ENCODE results near the gene PARD3. TPM values are rescaled to one million over a fixed set of nuclear protein-coding genes. Genes with fewer than 3 reads are reported as not detected.

The PARD3 gene
- total RNA-seq, 1 experiment from 2014 or later: 51.8 TPM

DNA sequence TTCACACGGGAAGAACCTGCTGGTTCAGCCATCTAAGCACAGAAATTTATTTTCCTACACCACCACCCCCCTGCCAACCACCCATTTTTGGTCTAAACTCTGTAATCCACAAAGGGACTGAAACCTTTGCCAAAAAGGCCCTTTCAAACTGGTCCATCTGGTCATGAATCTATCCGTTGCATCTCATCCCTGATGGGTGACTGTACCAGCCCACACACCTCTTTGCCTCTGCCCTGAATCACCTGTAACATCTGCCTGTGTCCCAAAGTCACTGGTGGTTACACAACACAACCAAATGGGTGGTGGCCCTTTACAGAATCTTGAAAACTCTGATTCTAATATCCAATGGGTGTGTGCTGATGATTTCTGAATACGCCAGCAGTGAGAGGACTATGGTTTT lies 503.4 kb downstream of the PARD3 start:
- H3K4me1 Mint-ChIP-seq: peaks cover 15% of the 10 kb centered on the region
- H3K27me3 Mint-ChIP-seq (ENCODE audit: low read depth): no peaks in the 10 kb centered on the region
- no peak overlapping the region for H3K4me3 Mint-ChIP-seq
- DNase-seq (ENCODE audit: low spot score) (no peak), ATAC-seq (no peak)
- H3K9me3 Mint-ChIP-seq: no peaks in the 10 kb centered on the region
- peaks cover 6% of the 10 kb centered on the region; the same call in 1 of the 2 replicates for H3K36me3 Mint-ChIP-seq
- TF ChIP-seq, protein P1, sequence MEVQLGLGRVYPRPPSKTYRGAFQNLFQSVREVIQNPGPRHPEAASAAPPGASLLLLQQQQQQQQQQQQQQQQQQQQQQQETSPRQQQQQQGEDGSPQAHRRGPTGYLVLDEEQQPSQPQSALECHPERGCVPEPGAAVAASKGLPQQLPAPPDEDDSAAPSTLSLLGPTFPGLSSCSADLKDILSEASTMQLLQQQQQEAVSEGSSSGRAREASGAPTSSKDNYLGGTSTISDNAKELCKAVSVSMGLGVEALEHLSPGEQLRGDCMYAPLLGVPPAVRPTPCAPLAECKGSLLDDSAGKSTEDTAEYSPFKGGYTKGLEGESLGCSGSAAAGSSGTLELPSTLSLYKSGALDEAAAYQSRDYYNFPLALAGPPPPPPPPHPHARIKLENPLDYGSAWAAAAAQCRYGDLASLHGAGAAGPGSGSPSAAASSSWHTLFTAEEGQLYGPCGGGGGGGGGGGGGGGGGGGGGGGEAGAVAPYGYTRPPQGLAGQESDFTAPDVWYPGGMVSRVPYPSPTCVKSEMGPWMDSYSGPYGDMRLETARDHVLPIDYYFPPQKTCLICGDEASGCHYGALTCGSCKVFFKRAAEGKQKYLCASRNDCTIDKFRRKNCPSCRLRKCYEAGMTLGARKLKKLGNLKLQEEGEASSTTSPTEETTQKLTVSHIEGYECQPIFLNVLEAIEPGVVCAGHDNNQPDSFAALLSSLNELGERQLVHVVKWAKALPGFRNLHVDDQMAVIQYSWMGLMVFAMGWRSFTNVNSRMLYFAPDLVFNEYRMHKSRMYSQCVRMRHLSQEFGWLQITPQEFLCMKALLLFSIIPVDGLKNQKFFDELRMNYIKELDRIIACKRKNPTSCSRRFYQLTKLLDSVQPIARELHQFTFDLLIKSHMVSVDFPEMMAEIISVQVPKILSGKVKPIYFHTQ (CRISPR knock-in tag; IDR thresholded peaks at IDR 0.05): no peak
- TF ChIP-seq, protein P2, sequence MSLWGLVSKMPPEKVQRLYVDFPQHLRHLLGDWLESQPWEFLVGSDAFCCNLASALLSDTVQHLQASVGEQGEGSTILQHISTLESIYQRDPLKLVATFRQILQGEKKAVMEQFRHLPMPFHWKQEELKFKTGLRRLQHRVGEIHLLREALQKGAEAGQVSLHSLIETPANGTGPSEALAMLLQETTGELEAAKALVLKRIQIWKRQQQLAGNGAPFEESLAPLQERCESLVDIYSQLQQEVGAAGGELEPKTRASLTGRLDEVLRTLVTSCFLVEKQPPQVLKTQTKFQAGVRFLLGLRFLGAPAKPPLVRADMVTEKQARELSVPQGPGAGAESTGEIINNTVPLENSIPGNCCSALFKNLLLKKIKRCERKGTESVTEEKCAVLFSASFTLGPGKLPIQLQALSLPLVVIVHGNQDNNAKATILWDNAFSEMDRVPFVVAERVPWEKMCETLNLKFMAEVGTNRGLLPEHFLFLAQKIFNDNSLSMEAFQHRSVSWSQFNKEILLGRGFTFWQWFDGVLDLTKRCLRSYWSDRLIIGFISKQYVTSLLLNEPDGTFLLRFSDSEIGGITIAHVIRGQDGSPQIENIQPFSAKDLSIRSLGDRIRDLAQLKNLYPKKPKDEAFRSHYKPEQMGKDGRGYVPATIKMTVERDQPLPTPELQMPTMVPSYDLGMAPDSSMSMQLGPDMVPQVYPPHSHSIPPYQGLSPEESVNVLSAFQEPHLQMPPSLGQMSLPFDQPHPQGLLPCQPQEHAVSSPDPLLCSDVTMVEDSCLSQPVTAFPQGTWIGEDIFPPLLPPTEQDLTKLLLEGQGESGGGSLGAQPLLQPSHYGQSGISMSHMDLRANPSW (CRISPR knock-in tag; conservative IDR thresholded peaks at IDR 0.05; ENCODE audit: low read depth): no peak
- TF ChIP-seq, protein P3, sequence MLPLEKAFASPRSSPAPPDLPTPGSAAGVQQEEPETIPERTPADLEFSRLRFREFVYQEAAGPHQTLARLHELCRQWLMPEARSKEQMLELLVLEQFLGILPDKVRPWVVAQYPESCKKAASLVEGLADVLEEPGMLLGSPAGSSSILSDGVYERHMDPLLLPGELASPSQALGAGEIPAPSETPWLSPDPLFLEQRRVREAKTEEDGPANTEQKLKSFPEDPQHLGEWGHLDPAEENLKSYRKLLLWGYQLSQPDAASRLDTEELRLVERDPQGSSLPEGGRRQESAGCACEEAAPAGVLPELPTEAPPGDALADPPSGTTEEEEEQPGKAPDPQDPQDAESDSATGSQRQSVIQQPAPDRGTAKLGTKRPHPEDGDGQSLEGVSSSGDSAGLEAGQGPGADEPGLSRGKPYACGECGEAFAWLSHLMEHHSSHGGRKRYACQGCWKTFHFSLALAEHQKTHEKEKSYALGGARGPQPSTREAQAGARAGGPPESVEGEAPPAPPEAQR (CRISPR knock-in tag; IDR thresholded peaks at IDR 0.05): no peak
- TF ChIP-seq, protein P4, sequence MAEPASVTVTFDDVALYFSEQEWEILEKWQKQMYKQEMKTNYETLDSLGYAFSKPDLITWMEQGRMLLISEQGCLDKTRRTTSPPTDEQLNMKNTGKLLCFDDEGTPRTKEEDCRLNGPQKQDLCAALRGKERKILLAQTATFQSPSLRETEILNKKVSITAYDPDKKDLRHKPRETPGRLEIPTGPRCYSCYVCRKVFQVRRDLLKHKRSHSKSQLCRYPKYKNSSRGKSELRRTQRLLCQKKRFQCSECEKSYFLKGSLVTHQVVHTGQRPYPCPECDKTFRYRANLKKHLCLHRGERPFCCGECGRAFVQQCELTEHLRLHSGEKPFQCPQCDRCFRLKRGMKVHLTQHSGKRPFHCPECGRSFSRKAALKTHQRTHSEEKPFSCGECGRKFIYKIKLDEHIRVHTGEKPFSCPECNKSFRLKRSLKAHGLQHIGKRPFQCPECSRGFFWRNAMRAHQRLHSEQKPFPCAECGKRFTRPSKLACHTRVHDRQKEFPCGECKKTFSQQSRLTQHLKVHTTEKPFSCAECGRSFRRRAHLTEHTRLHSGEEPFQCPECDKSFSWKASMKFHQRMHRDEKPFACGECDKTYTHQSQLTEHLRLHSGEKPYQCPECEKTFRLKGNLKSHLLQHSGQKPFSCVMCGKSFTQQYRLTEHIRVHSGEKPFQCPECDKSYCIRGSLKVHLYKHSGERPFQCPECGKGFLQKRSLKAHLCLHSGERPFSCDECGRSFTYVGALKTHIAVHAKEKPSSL (CRISPR knock-in tag; conservative IDR thresholded peaks at IDR 0.05): no peak
- TF ChIP-seq, protein P5, sequence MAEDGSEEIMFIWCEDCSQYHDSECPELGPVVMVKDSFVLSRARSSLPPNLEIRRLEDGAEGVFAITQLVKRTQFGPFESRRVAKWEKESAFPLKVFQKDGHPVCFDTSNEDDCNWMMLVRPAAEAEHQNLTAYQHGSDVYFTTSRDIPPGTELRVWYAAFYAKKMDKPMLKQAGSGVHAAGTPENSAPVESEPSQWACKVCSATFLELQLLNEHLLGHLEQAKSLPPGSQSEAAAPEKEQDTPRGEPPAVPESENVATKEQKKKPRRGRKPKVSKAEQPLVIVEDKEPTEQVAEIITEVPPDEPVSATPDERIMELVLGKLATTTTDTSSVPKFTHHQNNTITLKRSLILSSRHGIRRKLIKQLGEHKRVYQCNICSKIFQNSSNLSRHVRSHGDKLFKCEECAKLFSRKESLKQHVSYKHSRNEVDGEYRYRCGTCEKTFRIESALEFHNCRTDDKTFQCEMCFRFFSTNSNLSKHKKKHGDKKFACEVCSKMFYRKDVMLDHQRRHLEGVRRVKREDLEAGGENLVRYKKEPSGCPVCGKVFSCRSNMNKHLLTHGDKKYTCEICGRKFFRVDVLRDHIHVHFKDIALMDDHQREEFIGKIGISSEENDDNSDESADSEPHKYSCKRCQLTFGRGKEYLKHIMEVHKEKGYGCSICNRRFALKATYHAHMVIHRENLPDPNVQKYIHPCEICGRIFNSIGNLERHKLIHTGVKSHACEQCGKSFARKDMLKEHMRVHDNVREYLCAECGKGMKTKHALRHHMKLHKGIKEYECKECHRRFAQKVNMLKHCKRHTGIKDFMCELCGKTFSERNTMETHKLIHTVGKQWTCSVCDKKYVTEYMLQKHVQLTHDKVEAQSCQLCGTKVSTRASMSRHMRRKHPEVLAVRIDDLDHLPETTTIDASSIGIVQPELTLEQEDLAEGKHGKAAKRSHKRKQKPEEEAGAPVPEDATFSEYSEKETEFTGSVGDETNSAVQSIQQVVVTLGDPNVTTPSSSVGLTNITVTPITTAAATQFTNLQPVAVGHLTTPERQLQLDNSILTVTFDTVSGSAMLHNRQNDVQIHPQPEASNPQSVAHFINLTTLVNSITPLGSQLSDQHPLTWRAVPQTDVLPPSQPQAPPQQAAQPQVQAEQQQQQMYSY (CRISPR knock-in tag; IDR thresholded peaks at IDR 0.05): no peak
- TF ChIP-seq NFE2L1 (CRISPR knock-in tag; IDR thresholded peaks at IDR 0.05): no peak
- no peak for TF ChIP-seq ZNF423 (CRISPR knock-in tag; IDR thresholded peaks at IDR 0.05)
- TF ChIP-seq, protein P6, sequence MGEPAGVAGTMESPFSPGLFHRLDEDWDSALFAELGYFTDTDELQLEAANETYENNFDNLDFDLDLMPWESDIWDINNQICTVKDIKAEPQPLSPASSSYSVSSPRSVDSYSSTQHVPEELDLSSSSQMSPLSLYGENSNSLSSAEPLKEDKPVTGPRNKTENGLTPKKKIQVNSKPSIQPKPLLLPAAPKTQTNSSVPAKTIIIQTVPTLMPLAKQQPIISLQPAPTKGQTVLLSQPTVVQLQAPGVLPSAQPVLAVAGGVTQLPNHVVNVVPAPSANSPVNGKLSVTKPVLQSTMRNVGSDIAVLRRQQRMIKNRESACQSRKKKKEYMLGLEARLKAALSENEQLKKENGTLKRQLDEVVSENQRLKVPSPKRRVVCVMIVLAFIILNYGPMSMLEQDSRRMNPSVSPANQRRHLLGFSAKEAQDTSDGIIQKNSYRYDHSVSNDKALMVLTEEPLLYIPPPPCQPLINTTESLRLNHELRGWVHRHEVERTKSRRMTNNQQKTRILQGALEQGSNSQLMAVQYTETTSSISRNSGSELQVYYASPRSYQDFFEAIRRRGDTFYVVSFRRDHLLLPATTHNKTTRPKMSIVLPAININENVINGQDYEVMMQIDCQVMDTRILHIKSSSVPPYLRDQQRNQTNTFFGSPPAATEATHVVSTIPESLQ (CRISPR knock-in tag; IDR thresholded peaks at IDR 0.05): no peak
- TF ChIP-seq, protein P7, sequence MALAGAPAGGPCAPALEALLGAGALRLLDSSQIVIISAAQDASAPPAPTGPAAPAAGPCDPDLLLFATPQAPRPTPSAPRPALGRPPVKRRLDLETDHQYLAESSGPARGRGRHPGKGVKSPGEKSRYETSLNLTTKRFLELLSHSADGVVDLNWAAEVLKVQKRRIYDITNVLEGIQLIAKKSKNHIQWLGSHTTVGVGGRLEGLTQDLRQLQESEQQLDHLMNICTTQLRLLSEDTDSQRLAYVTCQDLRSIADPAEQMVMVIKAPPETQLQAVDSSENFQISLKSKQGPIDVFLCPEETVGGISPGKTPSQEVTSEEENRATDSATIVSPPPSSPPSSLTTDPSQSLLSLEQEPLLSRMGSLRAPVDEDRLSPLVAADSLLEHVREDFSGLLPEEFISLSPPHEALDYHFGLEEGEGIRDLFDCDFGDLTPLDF (CRISPR knock-in tag; IDR thresholded peaks at IDR 0.05): no peak
- TF ChIP-seq, protein P8, sequence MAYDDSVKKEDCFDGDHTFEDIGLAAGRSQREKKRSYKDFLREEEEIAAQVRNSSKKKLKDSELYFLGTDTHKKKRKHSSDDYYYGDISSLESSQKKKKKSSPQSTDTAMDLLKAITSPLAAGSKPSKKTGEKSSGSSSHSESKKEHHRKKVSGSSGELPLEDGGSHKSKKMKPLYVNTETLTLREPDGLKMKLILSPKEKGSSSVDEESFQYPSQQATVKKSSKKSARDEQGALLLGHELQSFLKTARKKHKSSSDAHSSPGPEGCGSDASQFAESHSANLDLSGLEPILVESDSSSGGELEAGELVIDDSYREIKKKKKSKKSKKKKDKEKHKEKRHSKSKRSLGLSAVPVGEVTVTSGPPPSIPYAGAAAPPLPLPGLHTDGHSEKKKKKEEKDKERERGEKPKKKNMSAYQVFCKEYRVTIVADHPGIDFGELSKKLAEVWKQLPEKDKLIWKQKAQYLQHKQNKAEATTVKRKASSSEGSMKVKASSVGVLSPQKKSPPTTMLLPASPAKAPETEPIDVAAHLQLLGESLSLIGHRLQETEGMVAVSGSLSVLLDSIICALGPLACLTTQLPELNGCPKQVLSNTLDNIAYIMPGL (CRISPR knock-in tag; IDR thresholded peaks at IDR 0.05): no peak
- TF ChIP-seq ZNF263 (CRISPR knock-in tag; IDR thresholded peaks at IDR 0.05; ENCODE audit: low read depth): no peak
- TF ChIP-seq, protein P9, sequence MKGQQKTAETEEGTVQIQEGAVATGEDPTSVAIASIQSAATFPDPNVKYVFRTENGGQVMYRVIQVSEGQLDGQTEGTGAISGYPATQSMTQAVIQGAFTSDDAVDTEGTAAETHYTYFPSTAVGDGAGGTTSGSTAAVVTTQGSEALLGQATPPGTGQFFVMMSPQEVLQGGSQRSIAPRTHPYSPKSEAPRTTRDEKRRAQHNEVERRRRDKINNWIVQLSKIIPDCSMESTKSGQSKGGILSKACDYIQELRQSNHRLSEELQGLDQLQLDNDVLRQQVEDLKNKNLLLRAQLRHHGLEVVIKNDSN (CRISPR knock-in tag; IDR thresholded peaks at IDR 0.05): no peak
- TF ChIP-seq ZNF317 (CRISPR knock-in tag; IDR thresholded peaks at IDR 0.05; ENCODE audit: borderline replicate concordance, low read depth): no peak
- no peak for TF ChIP-seq RORB (CRISPR knock-in tag; IDR thresholded peaks at IDR 0.05)
- TF ChIP-seq NFYB (CRISPR knock-in tag; conservative IDR thresholded peaks at IDR 0.05; ENCODE audit: low read depth): no peak
- TF ChIP-seq, protein P10, sequence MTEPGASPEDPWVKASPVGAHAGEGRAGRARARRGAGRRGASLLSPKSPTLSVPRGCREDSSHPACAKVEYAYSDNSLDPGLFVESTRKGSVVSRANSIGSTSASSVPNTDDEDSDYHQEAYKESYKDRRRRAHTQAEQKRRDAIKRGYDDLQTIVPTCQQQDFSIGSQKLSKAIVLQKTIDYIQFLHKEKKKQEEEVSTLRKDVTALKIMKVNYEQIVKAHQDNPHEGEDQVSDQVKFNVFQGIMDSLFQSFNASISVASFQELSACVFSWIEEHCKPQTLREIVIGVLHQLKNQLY (CRISPR knock-in tag; IDR thresholded peaks at IDR 0.05): no peak
- no peak overlapping the region for H3K27ac Mint-ChIP-seq
- CTCF ChIA-PET: no interaction called here
- POLR2A ChIA-PET: no interaction called here
